Mucosa of rectum (tissue), 2 donors: ENCODE results near the gene IQCF5.

Experiments
- H3K27ac ChIP-seq, 2 donors: one replicate each; pipeline ENCODE4 v1.7.0; 2013; ENCODE audit warnings: inconsistent platforms in 2 of 2, low read depth in 2 of 2, low read length in 2 of 2
- H3K27me3 ChIP-seq, 2 donors: one replicate each; pipeline ENCODE4 v1.7.0; 2013; ENCODE audit warnings: low read length in 2 of 2; ENCODE audit not compliant: control insufficient read depth in 2 of 2, insufficient read depth in 2 of 2
- H3K36me3 ChIP-seq, 2 donors: one replicate each; pipeline ENCODE4 v1.7.0; 2013; ENCODE audit warnings: low read length in 2 of 2; ENCODE audit not compliant: control insufficient read depth in 2 of 2, insufficient read depth in 2 of 2
- H3K4me1 ChIP-seq, 2 donors: one replicate each; pipeline ENCODE4 v1.7.0; 2013; ENCODE audit warnings: low read length in 2 of 2, mild to moderate bottlenecking in 1 of 2; ENCODE audit not compliant: control insufficient read depth in 2 of 2, insufficient read depth in 2 of 2
- H3K4me3 ChIP-seq, 2 donors: one replicate each; pipeline ENCODE4 v1.7.0; 2013; ENCODE audit warnings: low read length in 2 of 2
- H3K9ac ChIP-seq, 2 donors: one replicate each; pipeline ENCODE4 v1.7.0; 2013; ENCODE audit warnings: low read length in 2 of 2, low read depth in 1 of 2, mild to moderate bottlenecking in 1 of 2
- H3K9me3 ChIP-seq, 2 donors: one replicate each; pipeline ENCODE4 v1.7.0; 2013; ENCODE audit warnings: low read length in 2 of 2; ENCODE audit not compliant: control insufficient read depth in 2 of 2
- donor health status: healthy.
- donor health status: Normal muscosa, but diverticular disease.

The IQCF5 gene

DNA sequence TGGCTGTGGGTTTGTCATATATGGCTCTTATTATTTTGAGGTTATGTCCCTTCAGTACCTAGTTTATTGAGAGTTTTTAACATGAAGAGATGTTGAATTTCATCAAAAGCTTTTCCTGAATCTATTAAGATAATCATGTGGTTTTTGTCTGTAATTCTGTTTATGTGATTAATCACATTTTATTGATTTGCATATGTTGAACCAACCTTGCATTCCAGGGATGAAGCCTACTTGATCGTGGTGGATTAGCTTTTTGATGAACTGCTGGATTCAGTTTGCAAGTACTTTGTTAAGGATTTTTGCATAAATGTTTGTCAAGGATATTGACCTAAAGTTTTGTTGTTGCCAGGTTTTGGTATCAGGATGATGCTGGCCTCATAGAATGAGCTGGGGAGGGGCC is 47.1 kb downstream of the IQCF5 start:
- no peak overlapping the region for H3K4me3 ChIP-seq
- H3K9ac ChIP-seq: no peak overlapping the region
- peaks cover 0 to 3% of the 10 kb centered on the region in 2 donors for H3K27me3 ChIP-seq
- no peak overlapping the region for H3K27ac ChIP-seq
- no peaks in the 10 kb centered on the region for H3K36me3 ChIP-seq
- H3K4me1 ChIP-seq: no peaks in the 10 kb centered on the region
- H3K9me3 ChIP-seq: no peaks in the 10 kb centered on the region
